GM19372 (cell line): ENCODE results near the gene SEC16A.

Experiments used
- ATAC-seq: cut with Tn5 transposase; IDR thresholded peaks from one replicate; pipeline ENCODE4 v1.9.1; 2021; ENCODE audit warnings: mild to moderate bottlenecking, low read depth, moderate library complexity; ENCODE audit not compliant: unreplicated experiment

The SEC16A gene

DNA sequence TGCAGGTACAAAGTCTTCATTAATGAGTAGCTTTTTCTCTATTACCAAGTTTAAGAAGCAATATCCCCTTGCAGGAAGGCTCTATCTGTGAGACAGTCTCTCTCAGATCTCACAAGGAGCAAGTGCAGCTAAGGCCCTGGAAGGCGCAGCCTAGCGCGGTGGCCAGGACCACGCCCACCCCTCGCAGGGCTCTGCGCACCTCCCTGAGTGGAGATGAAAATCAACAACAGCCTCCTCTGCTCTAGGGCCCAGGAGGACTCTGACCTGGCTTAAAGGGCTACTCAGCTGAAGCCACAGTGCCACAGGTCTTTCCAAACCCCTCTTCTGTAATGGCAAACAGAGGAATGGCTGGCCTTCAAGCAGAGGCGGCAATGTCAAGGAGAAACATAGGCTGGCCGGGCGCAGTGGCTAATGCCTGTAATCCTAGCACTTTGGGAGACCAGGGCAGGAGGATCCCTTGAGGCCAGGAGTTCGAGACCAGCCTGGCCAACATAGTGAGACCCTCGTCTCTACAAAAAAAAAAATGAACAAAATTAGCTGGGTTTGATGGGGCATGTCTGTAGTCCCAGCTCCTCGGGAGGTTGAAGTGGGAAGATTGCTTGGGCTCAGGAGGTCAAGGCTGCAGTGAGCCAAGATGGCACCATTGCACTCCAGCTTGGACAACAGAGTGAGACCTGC, 11.9 kb downstream of the SEC16A start:
- ATAC-seq, result no peak

- no peak for ATAC-seq
Measured at GRCh38 chr9:136470356-136470755, 12.5 kb downstream of the SEC16A start.

DNA sequence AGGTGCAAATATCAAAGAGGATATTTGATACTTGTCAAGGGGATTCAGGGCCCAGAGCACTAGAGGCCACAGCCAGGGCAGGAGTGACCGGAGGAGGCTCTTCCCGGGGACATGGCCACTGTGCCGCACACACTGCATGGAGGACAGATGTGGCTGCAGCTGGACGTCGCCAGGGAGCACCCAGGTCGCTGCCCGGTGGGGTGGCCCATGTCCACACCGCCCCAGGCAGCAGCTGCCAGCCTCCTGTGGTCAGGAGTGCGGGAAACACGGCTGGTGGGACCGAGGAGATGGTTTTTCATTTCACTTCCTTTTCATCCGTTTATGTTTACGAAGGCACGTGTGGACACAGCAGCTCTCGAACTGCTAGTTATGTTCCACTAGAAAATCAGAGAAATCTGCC, 15.1 kb downstream of the SEC16A start:
- ATAC-seq, result no peak

- no peak for ATAC-seq
Measured at GRCh38 chr9:136466155-136466541, 16.7 kb downstream of the SEC16A start.

- no peak for ATAC-seq
Measured at GRCh38 chr9:136465500-136466154, 17.2 kb downstream of the SEC16A start.

DNA sequence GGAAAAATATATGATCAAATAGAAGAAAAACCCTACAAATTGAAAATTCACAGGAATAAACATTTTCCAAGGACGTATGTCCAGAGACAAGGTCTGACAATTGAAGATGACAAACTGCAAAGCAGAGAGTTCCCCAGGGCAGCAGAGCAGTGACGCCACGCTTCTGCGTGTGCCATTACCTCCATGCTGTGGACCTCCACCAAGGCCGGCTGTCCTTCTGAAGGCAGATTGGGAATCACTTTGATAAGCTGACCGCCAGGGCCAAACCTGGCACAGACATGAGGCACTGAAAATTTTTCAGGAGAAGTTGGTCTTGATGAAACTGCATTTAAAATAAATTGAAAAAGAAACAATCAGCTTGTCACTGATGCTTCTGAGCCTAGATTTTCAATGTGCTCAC, 18.6 kb downstream of the SEC16A start:
- ATAC-seq, result no peak

- ATAC-seq, result no peak
Measured at GRCh38 chr9:136463578-136463977, 19.3 kb downstream of the SEC16A start.

GRCh38 chr9:136462664-136463063, 20.2 kb downstream of the SEC16A start:
- ATAC-seq, result no peak

DNA sequence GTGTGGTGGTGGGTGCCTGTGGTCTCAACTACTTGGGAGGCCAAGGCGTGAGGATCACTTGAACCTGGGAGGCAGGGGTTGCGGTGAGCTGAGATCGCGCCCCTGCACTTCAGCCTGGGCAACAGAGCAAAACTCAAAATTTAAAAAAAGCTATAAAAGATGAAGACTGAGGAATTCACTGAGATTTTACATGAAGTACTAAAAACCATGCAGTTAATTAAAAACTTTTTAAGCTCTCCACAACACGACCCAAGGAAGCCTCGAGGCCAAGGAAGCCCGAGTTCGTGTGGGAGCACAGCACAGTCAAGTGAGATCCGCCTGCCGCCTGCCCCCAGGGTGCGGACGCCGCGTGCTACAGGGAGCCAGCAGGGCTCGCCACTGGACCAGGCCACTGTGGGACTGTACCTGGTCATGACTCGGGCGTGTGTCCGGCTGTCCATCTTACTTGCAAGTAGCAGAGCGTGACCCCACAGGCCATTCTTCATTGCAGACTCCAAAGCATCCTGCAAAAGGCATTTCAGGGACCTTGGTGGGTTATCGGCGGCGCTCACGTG, 22.0 kb downstream of the SEC16A start:
- no peak for ATAC-seq

- no peak for ATAC-seq
Measured at GRCh38 chr9:136459425-136459824, 23.4 kb downstream of the SEC16A start.

GRCh38 chr9:136457326-136457725, 25.5 kb downstream of the SEC16A start:
- no peak for ATAC-seq

DNA sequence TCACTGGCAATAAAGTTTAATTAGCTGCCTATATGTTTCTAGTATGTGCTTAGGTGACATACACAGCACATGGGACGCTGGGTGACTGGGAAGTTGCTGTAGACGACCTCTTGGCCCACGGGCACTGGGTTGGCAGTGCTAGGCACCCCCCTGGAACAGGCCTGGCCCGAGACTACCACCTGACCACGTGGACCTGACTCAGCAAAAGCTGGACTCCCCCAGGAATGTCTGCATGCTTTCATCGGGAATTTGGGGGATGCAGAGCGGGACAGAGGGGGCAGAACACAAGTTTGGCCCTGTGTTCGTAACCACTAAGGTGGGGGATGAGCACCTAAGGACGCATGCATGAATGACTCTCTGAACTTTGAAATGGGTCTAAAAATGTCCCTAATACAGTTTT, 26.6 kb downstream of the SEC16A start:
- ATAC-seq, result no peak

- no peak for ATAC-seq
Measured at GRCh38 chr9:136455043-136456002, 27.5 kb downstream of the SEC16A start.

- no peak for ATAC-seq
Measured at GRCh38 chr9:136454026-136454796, 28.6 kb downstream of the SEC16A start.

DNA sequence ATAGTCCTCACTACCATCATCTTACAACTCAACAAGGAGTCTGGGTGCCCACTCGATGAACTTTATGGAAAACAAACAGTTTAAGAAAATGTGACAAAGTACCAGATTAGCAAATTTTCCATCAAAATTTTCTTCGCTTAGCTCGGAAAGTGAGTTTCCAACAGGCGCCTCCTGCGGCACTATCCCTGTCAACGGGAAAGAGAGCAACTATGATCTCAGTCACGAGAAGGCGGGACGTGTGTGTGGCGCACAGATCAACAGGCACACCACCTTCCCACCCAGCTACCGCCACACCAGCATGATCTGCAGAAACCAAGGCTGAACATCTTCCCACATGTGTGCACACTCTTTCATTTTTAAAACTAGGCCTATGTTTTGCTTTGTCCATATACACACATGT, 29.5 kb downstream of the SEC16A start:
- ATAC-seq, result no peak

DNA sequence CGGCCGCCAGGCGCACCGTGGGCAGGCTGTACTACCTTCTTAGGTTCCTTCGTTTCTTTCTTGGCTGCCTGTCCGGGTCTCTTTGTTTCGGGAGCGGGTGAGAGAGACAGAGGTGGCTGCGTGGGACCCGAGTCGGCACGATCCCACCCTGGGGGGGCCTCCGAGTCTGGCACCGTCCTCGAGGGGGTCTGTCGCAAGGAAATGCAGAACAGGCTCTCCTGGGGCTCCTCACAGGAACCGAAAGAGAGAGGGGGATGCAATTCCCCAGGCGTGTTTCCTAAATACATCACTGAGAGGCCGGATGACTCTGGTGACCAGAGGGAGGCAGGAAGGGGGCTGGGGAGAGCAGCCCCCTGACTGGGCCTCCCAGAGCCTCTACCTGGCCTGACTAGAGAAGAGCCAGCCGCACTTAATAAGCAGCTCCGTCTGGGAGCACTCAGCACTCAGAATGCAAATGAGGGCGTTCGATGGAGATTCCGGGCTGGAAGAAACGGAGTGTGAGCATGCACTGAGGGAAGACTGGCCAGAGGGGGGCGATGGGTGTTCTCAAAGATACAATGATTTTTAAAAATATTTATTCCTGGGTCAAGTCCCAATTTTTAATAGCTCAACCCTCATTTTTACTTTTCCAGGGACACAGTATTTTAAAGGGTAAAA, 31.5 kb downstream of the SEC16A start:
- ATAC-seq, result no peak

DNA sequence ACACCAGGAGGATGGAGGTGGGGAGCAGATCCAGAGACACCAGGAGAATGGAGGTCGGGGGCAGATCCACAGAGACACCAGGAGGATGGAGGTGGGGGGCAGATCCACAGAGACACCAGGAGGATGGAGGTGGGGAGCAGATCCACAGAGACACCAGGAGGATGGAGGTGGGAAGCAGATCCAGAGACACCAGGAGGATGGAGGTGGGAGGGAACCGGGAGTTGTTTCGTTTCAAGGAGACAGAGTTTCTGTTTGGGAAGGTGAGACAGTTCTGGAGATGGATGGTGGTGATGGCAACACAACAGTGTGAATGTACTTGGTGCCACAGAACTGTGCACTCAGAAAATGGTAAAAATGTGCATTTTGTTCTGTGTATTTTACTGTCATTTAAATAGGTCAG, 34.2 kb downstream of the SEC16A start:
- ATAC-seq, result no peak

DNA sequence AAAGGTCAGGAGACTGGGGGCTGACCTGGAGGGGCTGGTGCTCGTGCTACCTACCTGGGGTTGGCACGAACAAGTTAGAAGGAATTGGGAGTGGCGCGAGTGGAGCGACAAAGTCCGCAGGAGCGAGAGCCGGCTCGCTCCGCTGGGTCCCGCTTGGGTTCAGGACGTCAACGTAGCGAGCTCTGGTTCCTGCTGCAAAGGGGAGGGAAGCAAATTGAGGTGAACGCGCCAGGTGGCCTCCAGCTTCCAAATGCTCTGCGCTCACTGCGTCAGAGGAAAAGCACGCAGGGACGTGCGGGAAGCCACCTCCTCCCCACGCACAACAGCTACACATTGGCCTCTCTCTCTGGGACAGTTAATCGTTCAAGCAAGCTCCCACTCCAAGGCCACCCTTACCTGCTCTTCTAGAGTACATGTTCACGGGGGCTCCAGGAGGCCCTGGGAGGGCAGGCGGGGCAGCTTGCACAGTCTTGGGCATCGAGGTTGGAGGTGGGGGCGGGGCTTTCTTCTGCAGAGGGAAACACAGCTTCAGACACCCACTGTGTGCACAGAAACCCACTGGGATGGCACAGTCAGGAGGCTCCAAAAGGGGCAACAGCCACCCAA, 35.6 kb downstream of the SEC16A start:
- ATAC-seq, result no peak

GRCh38 chr9:136445799-136446198, 37.0 kb downstream of the SEC16A start:
- no peak for ATAC-seq
